Measurements from ENCODE around the gene BMPER.

DNA sequence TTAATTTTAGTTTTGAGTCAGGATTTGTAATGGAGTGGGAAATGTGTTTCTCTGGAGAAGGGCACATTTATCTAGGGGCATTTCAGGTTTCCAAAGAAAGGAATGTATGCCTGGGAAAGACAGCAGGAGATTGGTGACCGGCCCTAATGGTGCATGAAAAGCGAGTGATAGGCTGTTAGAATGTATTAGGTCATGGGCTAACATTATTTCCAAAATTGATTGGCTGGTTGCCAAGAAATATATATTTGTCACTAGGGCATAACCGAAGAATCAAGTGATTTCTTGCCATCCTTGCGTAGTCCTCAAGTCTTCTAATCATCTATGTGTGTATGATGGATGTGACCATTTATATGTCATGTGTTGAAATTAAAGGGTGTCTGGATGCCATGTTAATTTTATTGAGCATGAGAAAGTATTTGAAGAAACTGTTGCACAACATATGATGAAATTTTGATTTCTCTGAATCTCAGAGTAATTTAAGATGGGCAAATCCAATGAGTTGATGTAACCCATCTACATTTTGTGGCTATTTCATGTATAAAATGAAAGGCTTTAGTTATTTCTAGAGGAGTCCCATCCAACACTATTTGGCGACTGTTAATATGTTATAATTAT lies 248.4 kb downstream of the BMPER start:
- TF ChIP-seq, protein P1, sequence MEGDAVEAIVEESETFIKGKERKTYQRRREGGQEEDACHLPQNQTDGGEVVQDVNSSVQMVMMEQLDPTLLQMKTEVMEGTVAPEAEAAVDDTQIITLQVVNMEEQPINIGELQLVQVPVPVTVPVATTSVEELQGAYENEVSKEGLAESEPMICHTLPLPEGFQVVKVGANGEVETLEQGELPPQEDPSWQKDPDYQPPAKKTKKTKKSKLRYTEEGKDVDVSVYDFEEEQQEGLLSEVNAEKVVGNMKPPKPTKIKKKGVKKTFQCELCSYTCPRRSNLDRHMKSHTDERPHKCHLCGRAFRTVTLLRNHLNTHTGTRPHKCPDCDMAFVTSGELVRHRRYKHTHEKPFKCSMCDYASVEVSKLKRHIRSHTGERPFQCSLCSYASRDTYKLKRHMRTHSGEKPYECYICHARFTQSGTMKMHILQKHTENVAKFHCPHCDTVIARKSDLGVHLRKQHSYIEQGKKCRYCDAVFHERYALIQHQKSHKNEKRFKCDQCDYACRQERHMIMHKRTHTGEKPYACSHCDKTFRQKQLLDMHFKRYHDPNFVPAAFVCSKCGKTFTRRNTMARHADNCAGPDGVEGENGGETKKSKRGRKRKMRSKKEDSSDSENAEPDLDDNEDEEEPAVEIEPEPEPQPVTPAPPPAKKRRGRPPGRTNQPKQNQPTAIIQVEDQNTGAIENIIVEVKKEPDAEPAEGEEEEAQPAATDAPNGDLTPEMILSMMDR (conservative IDR thresholded peaks at IDR 0.05): no peak
- no peak for TF ChIP-seq ZFX (IDR thresholded peaks at IDR 0.05)
